DND-41 (cell line): ENCODE measurements around the gene PLAC1.

ENCODE experiments used
- ATAC-seq: fragments of 200-7000 bp; cut with Tn5 transposase; 3 replicates; pipeline ENCODE4 v1.9.1; 2021; ENCODE audit warnings: low read depth; ENCODE audit not compliant: insufficient read depth
- DNase-seq: peaks from one replicate; pipeline ENCODE4 v3.0.0-alpha.2; 2020
- H2AFZ ChIP-seq: 2 replicates; pipeline ENCODE4 v1.6.0; 2012; ENCODE audit warnings: low read depth, low read length
- H3K27ac ChIP-seq: 2 replicates; pipeline ENCODE4 v1.5.1; 2012; ENCODE audit warnings: low read length, inconsistent platforms
- H3K27me3 ChIP-seq: fragments of 200-600 bp; sonication (generic); 2 replicates; pipeline ENCODE4 v1.6.0; 2012; ENCODE audit warnings: low read length, mild to moderate bottlenecking, inconsistent platforms; ENCODE audit not compliant: insufficient read depth, poor library complexity
- H3K36me3 ChIP-seq: 2 replicates; pipeline ENCODE4 v1.5.1; 2012; ENCODE audit warnings: low read length, inconsistent platforms; ENCODE audit not compliant: insufficient read depth
- H3K4me1 ChIP-seq: 2 replicates; pipeline ENCODE4 v1.5.1; 2012; ENCODE audit warnings: mild to moderate bottlenecking, low read length; ENCODE audit not compliant: insufficient read depth
- H3K4me2 ChIP-seq: 2 replicates; pipeline ENCODE4 v1.6.0; 2012; ENCODE audit warnings: mild to moderate bottlenecking, moderate library complexity, low read length, inconsistent platforms; ENCODE audit not compliant: insufficient read depth
- H3K4me3 ChIP-seq, 2 experiments: fragments of 200-600 bp in 1 of 2; shearing (Covaris generic) in 1 of 2; 2 replicates each; pipeline ENCODE4 v1.5.1; 2012 to 2016; ENCODE audit warnings: inconsistent platforms in 2 of 2, low read length in 2 of 2, mild to moderate bottlenecking in 2 of 2, low read depth in 1 of 2, moderate library complexity in 1 of 2
- H3K79me2 ChIP-seq: 2 replicates; pipeline ENCODE4 v1.6.0; 2012; ENCODE audit warnings: low read length, inconsistent platforms; ENCODE audit not compliant: insufficient read depth
- H3K9ac ChIP-seq: 2 replicates; pipeline ENCODE4 v1.6.0; 2012; ENCODE audit warnings: low read depth, mild to moderate bottlenecking, inconsistent platforms, low read length, moderate library complexity
- H3K9me3 ChIP-seq: 2 replicates; pipeline ENCODE4 v1.5.1; 2012; ENCODE audit warnings: low read length, moderate library complexity, mild to moderate bottlenecking, inconsistent platforms; ENCODE audit not compliant: insufficient read depth, severe bottlenecking
- H4K20me1 ChIP-seq: 2 replicates; pipeline ENCODE4 v1.6.0; 2012; ENCODE audit warnings: low read length; ENCODE audit not compliant: insufficient read depth
- EZH2 ChIP-seq: IDR thresholded peaks from 3 replicates; pipeline ENCODE4 v1.6.1; 2012; ENCODE audit warnings: borderline replicate concordance, low read depth, mild to moderate bottlenecking, moderate library complexity, low read length, inconsistent platforms; ENCODE audit not compliant: severe bottlenecking
- TF ChIP-seq, protein P1 (sequence below): IDR thresholded peaks from 2 replicates; pipeline ENCODE4 v1.5.1; 2012; ENCODE audit warnings: borderline replicate concordance, low read length, moderate library complexity, mild to moderate bottlenecking; ENCODE audit not compliant: poor library complexity, severe bottlenecking; ENCODE audit errors: extremely low read depth

Gene PLAC1

DNA sequence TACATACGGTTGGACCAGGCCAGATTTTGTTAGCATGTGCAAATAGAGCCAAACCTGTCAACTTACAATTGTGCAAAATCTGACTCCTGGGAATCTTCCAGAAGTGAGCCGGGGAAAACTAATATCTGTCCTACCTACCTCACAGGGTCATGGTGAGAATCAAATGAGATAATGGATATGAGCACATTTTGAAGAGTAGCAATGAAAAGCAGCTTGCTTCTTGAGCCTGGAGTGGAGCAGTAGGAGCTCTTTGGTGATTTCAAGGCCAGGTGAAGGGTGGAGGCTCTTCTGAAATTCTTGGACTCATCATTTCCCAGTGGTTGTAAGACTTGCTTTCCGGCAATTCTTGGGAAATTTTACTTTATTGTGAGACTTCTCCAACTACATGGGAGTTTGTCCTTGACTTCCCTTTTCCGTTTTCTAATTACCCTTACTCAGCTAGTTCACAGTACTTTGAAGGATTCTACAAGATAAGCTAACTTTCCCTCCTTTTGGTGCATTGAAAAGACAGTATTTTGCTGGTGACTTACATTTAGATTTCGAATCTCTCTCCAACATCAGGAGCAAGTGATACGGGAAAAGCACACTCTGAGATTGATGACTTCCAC lies 12.2 kb downstream of the PLAC1 start:
- no peaks in the 10 kb centered on the region for H4K20me1 ChIP-seq
- H3K79me2 ChIP-seq = no peaks in the 10 kb centered on the region
- DNase-seq (no peak), ATAC-seq (no peak)
- H3K9me3 ChIP-seq = no peaks in the 10 kb centered on the region
- H3K4me1 ChIP-seq = no peaks in the 10 kb centered on the region
- no peak overlapping the region for H3K9ac ChIP-seq
- no peak overlapping the region for H3K4me2 ChIP-seq
- TF ChIP-seq EZH2 = no peak
- TF ChIP-seq, protein P1, sequence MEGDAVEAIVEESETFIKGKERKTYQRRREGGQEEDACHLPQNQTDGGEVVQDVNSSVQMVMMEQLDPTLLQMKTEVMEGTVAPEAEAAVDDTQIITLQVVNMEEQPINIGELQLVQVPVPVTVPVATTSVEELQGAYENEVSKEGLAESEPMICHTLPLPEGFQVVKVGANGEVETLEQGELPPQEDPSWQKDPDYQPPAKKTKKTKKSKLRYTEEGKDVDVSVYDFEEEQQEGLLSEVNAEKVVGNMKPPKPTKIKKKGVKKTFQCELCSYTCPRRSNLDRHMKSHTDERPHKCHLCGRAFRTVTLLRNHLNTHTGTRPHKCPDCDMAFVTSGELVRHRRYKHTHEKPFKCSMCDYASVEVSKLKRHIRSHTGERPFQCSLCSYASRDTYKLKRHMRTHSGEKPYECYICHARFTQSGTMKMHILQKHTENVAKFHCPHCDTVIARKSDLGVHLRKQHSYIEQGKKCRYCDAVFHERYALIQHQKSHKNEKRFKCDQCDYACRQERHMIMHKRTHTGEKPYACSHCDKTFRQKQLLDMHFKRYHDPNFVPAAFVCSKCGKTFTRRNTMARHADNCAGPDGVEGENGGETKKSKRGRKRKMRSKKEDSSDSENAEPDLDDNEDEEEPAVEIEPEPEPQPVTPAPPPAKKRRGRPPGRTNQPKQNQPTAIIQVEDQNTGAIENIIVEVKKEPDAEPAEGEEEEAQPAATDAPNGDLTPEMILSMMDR = no peak
- H3K4me3 ChIP-seq = no peak overlapping the region
- H3K27ac ChIP-seq = no peak overlapping the region
- no peak overlapping the region for H2AFZ ChIP-seq
- H3K36me3 ChIP-seq = no peaks in the 10 kb centered on the region
- no peaks in the 10 kb centered on the region for H3K27me3 ChIP-seq

DNA sequence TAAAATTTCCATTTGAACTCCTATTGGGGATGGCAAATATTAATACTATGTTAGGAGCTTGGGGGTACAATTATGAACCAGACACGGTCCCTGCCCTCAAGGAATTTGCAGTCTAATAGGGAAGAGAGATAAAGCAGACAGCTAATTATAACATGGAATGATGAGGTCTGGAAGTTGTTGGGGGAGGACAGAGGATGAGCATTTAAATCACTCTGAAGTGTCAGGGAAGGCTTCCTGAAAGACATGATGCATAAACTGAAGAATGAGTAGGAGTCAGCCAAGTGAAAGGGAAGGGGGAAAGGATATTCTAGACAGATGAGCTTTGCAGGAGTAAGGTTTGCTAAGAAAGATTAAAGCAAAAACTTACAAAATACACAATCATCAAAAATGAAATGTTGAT lies 15.9 kb downstream of the PLAC1 start:
- Histone ChIP-seq H3K36me3 (no peaks in the 10 kb centered on the region), H3K27ac (no peak overlapping the region), H3K79me2 (no peaks in the 10 kb centered on the region), H3K9ac (no peak overlapping the region), H3K4me1 (no peaks in the 10 kb centered on the region), H4K20me1 (no peaks in the 10 kb centered on the region), H3K4me2 (no peak overlapping the region), H3K9me3 (no peaks in the 10 kb centered on the region), H2AFZ (no peak overlapping the region), H3K4me3 (no peak overlapping the region), H3K27me3 (no peaks in the 10 kb centered on the region)
- ATAC-seq (no peak), DNase-seq (no peak)
- TF ChIP-seq, protein P1 = no peak
- no peak for TF ChIP-seq EZH2

DNA sequence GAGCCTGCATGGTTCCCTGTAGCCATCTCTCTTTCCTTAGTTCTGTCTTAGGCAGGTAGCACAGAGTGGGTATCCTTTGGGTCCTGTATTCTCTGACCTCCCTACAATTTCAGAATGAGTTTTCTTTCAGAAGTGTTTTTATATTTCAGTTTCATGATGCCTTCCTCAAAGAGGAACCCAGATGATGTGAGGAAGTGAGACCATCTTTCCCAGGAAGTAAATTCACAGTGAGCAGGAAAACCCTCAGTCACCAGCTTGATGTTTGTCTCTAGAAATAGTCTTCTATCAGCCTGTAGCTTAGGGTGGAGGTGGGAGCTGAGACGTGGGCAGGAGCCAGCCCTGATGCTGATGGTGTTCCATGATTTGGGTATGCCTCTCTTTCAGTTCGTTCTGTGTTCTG lies 16.9 kb downstream of the PLAC1 start:
- H2AFZ ChIP-seq = no peak overlapping the region
- no peaks in the 10 kb centered on the region for H3K79me2 ChIP-seq
- H3K4me3 ChIP-seq = no peak overlapping the region
- TF ChIP-seq, protein P1 = no peak
- no peak for TF ChIP-seq EZH2
- no peak overlapping the region for H3K27ac ChIP-seq
- no peak overlapping the region for H3K4me2 ChIP-seq
- H3K27me3 ChIP-seq = no peaks in the 10 kb centered on the region
- DNase-seq (no peak), ATAC-seq (no peak)
- no peaks in the 10 kb centered on the region for H3K9me3 ChIP-seq
- H3K9ac ChIP-seq = no peak overlapping the region
- H4K20me1 ChIP-seq = no peaks in the 10 kb centered on the region
- no peaks in the 10 kb centered on the region for H3K36me3 ChIP-seq
- H3K4me1 ChIP-seq = no peaks in the 10 kb centered on the region

DNA sequence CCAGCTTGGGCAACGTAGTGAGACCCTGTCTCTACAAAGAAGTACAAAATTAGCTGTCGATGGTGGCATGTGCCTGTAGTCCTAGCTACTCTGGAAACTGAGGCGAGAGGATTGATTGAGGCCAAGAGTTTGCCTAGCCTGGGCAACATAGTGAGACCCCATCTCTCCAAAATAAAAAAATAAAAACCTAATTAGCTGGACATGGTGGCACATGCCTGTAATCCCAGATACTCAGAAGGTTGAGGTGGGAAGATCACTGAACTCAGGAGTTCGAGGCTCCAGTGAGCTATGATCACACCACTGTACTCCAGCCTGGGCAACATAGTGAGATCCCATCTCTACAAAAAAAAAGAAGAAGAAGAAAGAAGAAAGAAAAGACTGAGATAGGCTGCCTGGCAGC lies 17.4 kb downstream of the PLAC1 start:
- no peak overlapping the region for H3K9ac ChIP-seq
- H2AFZ ChIP-seq = no peak overlapping the region
- DNase-seq (no peak), ATAC-seq (no peak)
- H3K9me3 ChIP-seq = no peaks in the 10 kb centered on the region
- H3K27ac ChIP-seq = no peak overlapping the region
- no peaks in the 10 kb centered on the region for H3K27me3 ChIP-seq
- no peaks in the 10 kb centered on the region for H3K79me2 ChIP-seq
- no peaks in the 10 kb centered on the region for H3K4me1 ChIP-seq
- no peaks in the 10 kb centered on the region for H4K20me1 ChIP-seq
- H3K36me3 ChIP-seq = no peaks in the 10 kb centered on the region
- H3K4me3 ChIP-seq = no peak overlapping the region
- H3K4me2 ChIP-seq = no peak overlapping the region
- no peak for TF ChIP-seq EZH2
- TF ChIP-seq, protein P1 = no peak
